GM23248 (cell line): ENCODE data around the gene KRI1. TPM values are rescaled to one million over a fixed set of nuclear protein-coding genes. Genes with fewer than 3 reads are reported as not detected.

Experiments used
- DNase-seq: peaks from one replicate; pipeline ENCODE4 v3.0.0-alpha.2; 2015
- H2AFZ ChIP-seq: fragments of 200-600 bp; sonication (generic); 2 replicates; pipeline ENCODE4 v1.6.1; 2016; ENCODE audit warnings: antibody characterized with exemption
- H3F3A ChIP-seq: fragments of 200-600 bp; sonication (generic); 2 replicates; pipeline ENCODE4 v1.6.1; 2016; ENCODE audit warnings: mild to moderate bottlenecking, antibody characterized with exemption, mixed run types; ENCODE audit not compliant: insufficient read depth
- H3K27ac ChIP-seq: fragments of 200-600 bp; sonication (generic); 2 replicates; pipeline ENCODE4 v1.5.1; 2016; ENCODE audit warnings: mild to moderate bottlenecking
- H3K27me3 ChIP-seq: fragments of 200-600 bp; sonication (generic); replicated peaks from 2 replicates; pipeline ENCODE4 v1.6.1; 2016; ENCODE audit warnings: mild to moderate bottlenecking; ENCODE audit not compliant: insufficient read depth
- H3K36me3 ChIP-seq: fragments of 200-600 bp; sonication (generic); 2 replicates; pipeline ENCODE4 v1.6.1; 2016; ENCODE audit warnings: low read depth, mild to moderate bottlenecking
- H3K4me1 ChIP-seq: fragments of 200-600 bp; sonication (generic); 2 replicates; pipeline ENCODE4 v1.6.1; 2016; ENCODE audit warnings: mild to moderate bottlenecking; ENCODE audit not compliant: insufficient read depth
- H3K4me2 ChIP-seq: fragments of 200-600 bp; sonication (generic); one replicate; pipeline ENCODE4 v1.6.1; 2016; ENCODE audit warnings: mild to moderate bottlenecking; ENCODE audit not compliant: unreplicated experiment
- H3K4me3 ChIP-seq: fragments of 200-600 bp; sonication (generic); 2 replicates; pipeline ENCODE4 v1.5.1; 2016; ENCODE audit warnings: mild to moderate bottlenecking
- H3K79me2 ChIP-seq: fragments of 200-600 bp; sonication (generic); 2 replicates; pipeline ENCODE4 v1.6.1; 2016; ENCODE audit warnings: mild to moderate bottlenecking; ENCODE audit not compliant: insufficient read depth
- H3K9ac ChIP-seq: fragments of 200-600 bp; sonication (generic); 2 replicates; pipeline ENCODE4 v1.6.1; 2016; ENCODE audit warnings: mild to moderate bottlenecking
- H3K9me2 ChIP-seq: fragments of 200-600 bp; sonication (generic); 2 replicates; pipeline ENCODE4 v1.6.1; 2016; ENCODE audit warnings: mixed run types, mild to moderate bottlenecking, moderate library complexity; ENCODE audit not compliant: insufficient read depth
- H3K9me3 ChIP-seq: fragments of 200-600 bp; sonication (generic); one replicate; pipeline ENCODE4 v1.6.1; 2017; ENCODE audit warnings: low read depth
- H4K20me1 ChIP-seq: fragments of 200-600 bp; sonication (generic); 2 replicates; pipeline ENCODE4 v1.6.0; 2016; ENCODE audit not compliant: insufficient read depth
- EZH2 ChIP-seq: fragments of 200-600 bp; sonication (generic); IDR thresholded peaks from 2 replicates; pipeline ENCODE4 v1.6.1; 2018; ENCODE audit warnings: antibody characterized with exemption, mild to moderate bottlenecking; ENCODE audit not compliant: insufficient read depth, poor library complexity, severe bottlenecking
- EZH2phosphoT487 ChIP-seq: fragments of 200-600 bp; sonication (generic); IDR thresholded peaks from 2 replicates; pipeline ENCODE4 v1.6.1; 2018; ENCODE audit warnings: antibody characterized with exemption, moderate library complexity, mild to moderate bottlenecking, low read depth; ENCODE audit not compliant: insufficient read depth
- WGBS, 2 experiments: methylation state at CpG; one replicate each; pipeline ENCODE4 v1.1.6; 2015 to 2017; ENCODE audit warnings: low lambda C conversion rate in 2 of 2, low coverage in 1 of 2; ENCODE audit errors: missing lambda C conversion rate in 2 of 2; 5-methylcytosine and 5-hydroxymethylcytosine counted together
- in situ Hi-C: fragments of 300-500 bp; cut with MboI; formaldehyde crosslinking; loops from 2 replicates; pipeline ENCODE4 v1.15.0; 2020
- polyA plus RNA-seq: library from polyadenylated mRNA; unstranded; fragments of >200 nt; fragmentation: Nextera tagmentation; extraction: Ambion mirVana; gene quantifications from 2 replicates; pipeline ENCODE4 v1.2.1, GENCODE V29; 2016
- total RNA-seq: library from RNA; depleted of rRNA; stranded (reverse); fragments of >200 nt; shearing (Covaris generic); gene quantifications from 2 replicates; pipeline ENCODE4 v1.2.3, GENCODE V29; 2014

Gene KRI1
- total and polyA plus RNA-seq, 2 experiments from 2014 or later = 11.3 to 15.1 TPM

- 0 out of 2 replicates have a peak, but pooled peaks cover 3% of the 10 kb centered on the region for H3K27me3 ChIP-seq
- in situ Hi-C loops = no loop called here
- H3K9me3 ChIP-seq = no peaks in the 10 kb centered on the region
- H4K20me1 ChIP-seq = no peaks in the 10 kb centered on the region
- no peaks in the 10 kb centered on the region for H3K9me2 ChIP-seq
- H3K4me3 ChIP-seq = no peak overlapping the region
- H3K36me3 ChIP-seq = no peaks in the 10 kb centered on the region
- 0 out of 2 replicates have a peak, but pooled peaks cover 3% of the 10 kb centered on the region for H3K4me1 ChIP-seq
- no peaks in the 10 kb centered on the region for H3F3A ChIP-seq
- no peaks in the 10 kb centered on the region for H3K79me2 ChIP-seq
- no peak for DNase-seq
- TF ChIP-seq EZH2phosphoT487 (no peak), EZH2 (no peak)
- no peak overlapping the region for H3K27ac ChIP-seq
- no peak overlapping the region for H3K9ac ChIP-seq
- H2AFZ ChIP-seq = no peak overlapping the region
- 62 to 63% methylated on average over 9 of the region's 9 CpGs for WGBS, 2 experiments
- no peak overlapping the region for H3K4me2 ChIP-seq
These were observed 38.2 kb upstream of the KRI1 start for GRCh38 chr19:10603873-10604459.

- H3K4me2 ChIP-seq = peak overlapping the region; percentile 100
- H4K20me1 ChIP-seq = no peaks in the 10 kb centered on the region
- DNase-seq = no peak
- peak overlapping the region; percentile 91 for H3K9ac ChIP-seq
- no peak overlapping the region for H3K27ac ChIP-seq
- no peaks in the 10 kb centered on the region for H3K9me3 ChIP-seq
- no peaks in the 10 kb centered on the region for H3F3A ChIP-seq
- in situ Hi-C loops = no loop called here
- 0 out of 2 replicates have a peak, but pooled peaks cover 3% of the 10 kb centered on the region for H3K4me1 ChIP-seq
- H2AFZ ChIP-seq = peak overlapping the region; percentile 100
- peak overlapping the region; percentile 99 for H3K4me3 ChIP-seq
- no peaks in the 10 kb centered on the region for H3K36me3 ChIP-seq
- no peaks in the 10 kb centered on the region for H3K9me2 ChIP-seq
- TF ChIP-seq EZH2 (no peak), EZH2phosphoT487 (no peak)
- H3K79me2 ChIP-seq = no peaks in the 10 kb centered on the region
- 27 to 35% methylated on average over 19 of the region's 19 CpGs for WGBS, 2 experiments
- H3K27me3 ChIP-seq = 0 out of 2 replicates have a peak, but pooled peaks cover 3% of the 10 kb centered on the region
These were observed 37.5 kb upstream of the KRI1 start for GRCh38 chr19:10603084-10603872.

GRCh38 chr19:10602330-10603083, 36.7 kb upstream of the KRI1 start:
- in situ Hi-C loops = no loop called here
- DNase-seq = peak; percentile 89
- H3K9me3 ChIP-seq = no peaks in the 10 kb centered on the region
- H3K4me1 ChIP-seq = 0 out of 2 replicates have a peak, but pooled peaks cover 3% of the 10 kb centered on the region
- H2AFZ ChIP-seq = peak overlapping the region; percentile 100
- 1% methylated on average over 28 to 40 of the region's 76 CpGs for WGBS, 2 experiments
- H3K79me2 ChIP-seq = no peaks in the 10 kb centered on the region
- H3K9ac ChIP-seq = peak overlapping the region; percentile 91
- H4K20me1 ChIP-seq = no peaks in the 10 kb centered on the region
- H3K36me3 ChIP-seq = no peaks in the 10 kb centered on the region
- H3K27ac ChIP-seq = no peak overlapping the region
- H3K9me2 ChIP-seq = no peaks in the 10 kb centered on the region
- peak overlapping the region; percentile 100 for H3K4me2 ChIP-seq
- H3K4me3 ChIP-seq = peak overlapping the region; percentile 99
- TF ChIP-seq EZH2 (no peak), EZH2phosphoT487 (no peak)
- H3K27me3 ChIP-seq = 0 out of 2 replicates have a peak, but pooled peaks cover 3% of the 10 kb centered on the region
- no peaks in the 10 kb centered on the region for H3F3A ChIP-seq

GRCh38 chr19:10601999-10602329, 36.2 kb upstream of the KRI1 start:
- Histone ChIP-seq H3K27me3 (0 out of 2 replicates have a peak, but pooled peaks cover 3% of the 10 kb centered on the region), H3K9ac (no peak overlapping the region), H3K4me2 (no peak overlapping the region), H3F3A (no peaks in the 10 kb centered on the region), H3K9me3 (no peaks in the 10 kb centered on the region), H3K36me3 (no peaks in the 10 kb centered on the region), H3K9me2 (no peaks in the 10 kb centered on the region), H2AFZ (peak overlapping the region; percentile 61), H3K4me1 (0 out of 2 replicates have a peak, but pooled peaks cover 3% of the 10 kb centered on the region), H3K79me2 (no peaks in the 10 kb centered on the region), H4K20me1 (no peaks in the 10 kb centered on the region), H3K27ac (no peak overlapping the region), H3K4me3 (0 out of 2 replicates have a peak overlapping the region, but pooled peaks have one; percentile 21)
- TF ChIP-seq EZH2 (no peak), EZH2phosphoT487 (no peak)
- 8 to 19% methylated on average over 7 of the region's 7 CpGs for WGBS, 2 experiments
- no peak for DNase-seq
- in situ Hi-C loops = no loop called here
